ENCODE results near the gene ANKRD50.

ANKRD50 gene

DNA sequence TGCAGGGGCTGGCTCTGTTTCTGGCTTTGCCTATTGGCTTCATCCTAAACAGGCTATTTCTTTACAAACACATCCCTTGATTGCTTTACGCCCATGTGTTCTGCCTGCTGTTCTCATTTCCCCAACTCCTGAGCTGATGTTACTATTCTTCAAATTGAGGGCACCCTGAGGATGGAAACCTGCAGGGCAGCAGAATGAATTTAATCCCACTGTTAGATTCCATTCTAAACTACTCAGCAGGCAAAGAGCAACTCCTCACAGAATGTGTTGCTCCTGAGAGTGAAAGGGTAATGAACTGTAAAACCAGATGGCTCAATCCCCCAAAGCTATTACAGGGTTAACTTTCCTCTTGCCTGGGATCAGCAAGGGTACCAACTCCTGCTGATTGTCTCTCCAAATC lies 75.7 kb downstream of the ANKRD50 start:
- DNase-seq (ENCODE audit: low read depth), result no peak

DNA sequence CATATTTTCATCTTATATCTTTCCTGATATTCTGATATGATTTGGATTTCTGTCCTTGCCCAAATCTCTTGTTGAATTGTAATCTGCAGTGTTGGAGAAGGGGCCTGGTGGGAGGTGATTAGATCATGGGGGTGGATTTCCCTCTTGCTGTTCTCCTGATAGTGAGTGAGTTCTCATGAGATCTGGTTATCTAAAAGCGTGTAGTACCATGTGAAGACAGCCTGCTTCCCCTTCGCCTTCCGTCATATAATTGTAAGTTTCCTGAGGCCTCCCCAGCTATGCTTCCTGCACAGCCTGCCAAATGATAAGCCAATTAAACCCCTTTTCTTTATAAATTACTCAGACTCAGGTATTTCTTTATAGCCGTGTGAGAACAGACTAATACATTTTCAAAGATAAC lies 77.2 kb downstream of the ANKRD50 start:
- DNase-seq (ENCODE audit: low read depth), result no peak

GRCh38 chr4:124633285-124633941 lies 79.1 kb downstream of the ANKRD50 start:
- no peak for DNase-seq (ENCODE audit: low read depth)

DNA sequence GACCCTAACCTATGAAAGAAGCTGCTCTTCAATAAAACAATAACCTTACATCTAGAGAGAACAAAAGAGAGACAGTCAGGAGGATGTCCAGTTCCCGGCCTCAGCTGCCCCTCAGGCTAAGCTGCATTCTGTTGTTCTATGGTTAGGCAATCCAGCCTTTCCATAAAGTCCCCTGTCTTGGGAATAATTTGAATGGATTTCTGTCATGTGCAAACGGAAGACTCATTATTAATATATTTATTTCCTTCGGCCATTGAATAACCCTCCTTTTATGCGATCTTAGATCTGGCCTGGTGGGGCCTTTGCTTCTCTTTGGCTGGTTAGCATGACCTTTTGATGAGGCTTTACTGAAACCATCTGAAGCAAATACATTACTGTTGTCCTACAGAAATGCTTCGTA lies 80.1 kb downstream of the ANKRD50 start:
- no peak for DNase-seq (ENCODE audit: low read depth)

- no peak for DNase-seq (ENCODE audit: low read depth)
Measured at GRCh38 chr4:124631760-124632159, 80.8 kb downstream of the ANKRD50 start.

DNA sequence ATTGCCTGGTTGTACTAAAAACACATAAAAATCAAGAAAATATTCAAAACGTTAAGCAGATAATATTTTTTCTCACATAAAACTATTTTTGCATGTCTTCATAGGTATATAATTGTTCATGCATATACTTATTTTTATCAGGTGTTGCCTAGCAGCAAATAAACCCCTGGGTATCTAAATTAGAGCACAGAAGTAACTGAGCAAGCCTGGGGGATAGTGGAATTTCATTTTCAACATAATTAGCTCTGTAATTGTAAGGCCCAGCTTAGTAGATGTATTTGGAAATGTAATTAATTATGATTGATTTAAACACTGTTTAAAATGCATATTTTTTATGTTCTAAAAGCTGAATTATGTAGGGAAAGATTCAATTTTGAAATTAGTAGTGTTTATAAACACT lies 82.9 kb downstream of the ANKRD50 start:
- no peak for DNase-seq (ENCODE audit: low read depth)

Measured in activated T-cell treated with anti-CD3 and anti-CD28 coated beads for 48 hours (primary cell).